Measurements from ENCODE around the gene IFNA2. TPM values are rescaled to one million over a fixed set of nuclear protein-coding genes. Genes with fewer than 3 reads are reported as not detected.
"Not testable (repeated sequence)": the region's sequence is repeated elsewhere in the genome, so short reads cannot be mapped to it uniquely, and the experiment has no call there.

The IFNA2 gene
- total RNA-seq (not detected), total RNA-seq (0 reads per million in 2 donors)

GRCh38 chr9:21385131-21385670 lies at the start of gene IFNA2:
TSS of gene IFNA2 (minus strand) at chr9:21385398. CDS start at chr9:21385329, 69 bp downstream.
- H3K9me3 ChIP-seq (ENCODE audit: control insufficient read depth, low read length, poor library complexity, severe bottlenecking): no peaks in the 10 kb centered on the region
- peaks cover 50% of the 10 kb centered on the region for H3K27me3 Mint-ChIP-seq
- H3K4me1 Mint-ChIP-seq: peaks cover 14% of the 10 kb centered on the region
- H3K27ac Mint-ChIP-seq: no peak within 1 kb of the TSS
- DNase-seq: no peak
- peaks cover 3% of the 10 kb centered on the region for H3K36me3 Mint-ChIP-seq (ENCODE audit: low read depth)
- no peak within 1 kb of the TSS for H3K4me3 Mint-ChIP-seq
- no peak for ATAC-seq

DNA sequence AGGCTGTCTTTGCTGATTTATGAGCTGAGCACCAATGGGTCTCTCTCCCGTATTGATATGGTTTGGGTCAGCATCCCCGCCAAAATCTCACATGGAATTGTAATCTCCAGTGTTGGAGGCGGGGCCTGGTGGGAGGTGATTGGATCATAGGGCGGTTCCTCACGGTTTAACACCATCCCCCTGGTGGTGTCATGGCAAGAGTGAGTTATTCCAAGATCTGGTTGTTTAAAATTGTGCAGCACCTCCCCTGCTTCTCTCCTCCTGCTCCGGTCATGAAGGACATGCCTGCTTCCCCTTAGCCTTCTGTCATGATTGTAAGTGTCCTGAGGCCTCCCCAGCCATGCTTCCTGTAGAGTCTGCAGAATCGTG lies 49.8 kb upstream of the IFNA2 start:
- not testable (repeated sequence) for H3K4me3 Mint-ChIP-seq; H3K4me1 Mint-ChIP-seq; H3K27ac Mint-ChIP-seq; ATAC-seq; H3K9me3 ChIP-seq (ENCODE audit: control insufficient read depth, low read length, poor library complexity, severe bottlenecking); H3K36me3 Mint-ChIP-seq (ENCODE audit: low read depth); DNase-seq
- peaks cover 38% of the 10 kb centered on the region for H3K27me3 Mint-ChIP-seq

GRCh38 chr9:21434202-21435014 lies 49.2 kb upstream of the IFNA2 start:
- DNase-seq (peak in 1 of 3 donors; percentile 24), ATAC-seq (no peak)
- Mint-ChIP-seq H3K27me3 (peaks cover 44% of the 10 kb centered on the region), H3K4me1 (no peaks in the 10 kb centered on the region), H3K36me3 (ENCODE audit: low read depth) (no peaks in the 10 kb centered on the region), H3K27ac (no peak overlapping the region), H3K4me3 (no peak overlapping the region)
- no peaks in the 10 kb centered on the region for H3K9me3 ChIP-seq (ENCODE audit: control insufficient read depth, low read length, poor library complexity, severe bottlenecking)

GRCh38 chr9:21432672-21433425 lies 47.7 kb upstream of the IFNA2 start:
- Mint-ChIP-seq H3K4me3 (no peak overlapping the region), H3K36me3 (ENCODE audit: low read depth) (no peaks in the 10 kb centered on the region), H3K27ac (no peak overlapping the region), H3K4me1 (no peaks in the 10 kb centered on the region), H3K27me3 (peaks cover 58% of the 10 kb centered on the region)
- DNase-seq (no peak), ATAC-seq (no peak)
- H3K9me3 ChIP-seq (ENCODE audit: control insufficient read depth, low read length, poor library complexity, severe bottlenecking): no peaks in the 10 kb centered on the region

DNA sequence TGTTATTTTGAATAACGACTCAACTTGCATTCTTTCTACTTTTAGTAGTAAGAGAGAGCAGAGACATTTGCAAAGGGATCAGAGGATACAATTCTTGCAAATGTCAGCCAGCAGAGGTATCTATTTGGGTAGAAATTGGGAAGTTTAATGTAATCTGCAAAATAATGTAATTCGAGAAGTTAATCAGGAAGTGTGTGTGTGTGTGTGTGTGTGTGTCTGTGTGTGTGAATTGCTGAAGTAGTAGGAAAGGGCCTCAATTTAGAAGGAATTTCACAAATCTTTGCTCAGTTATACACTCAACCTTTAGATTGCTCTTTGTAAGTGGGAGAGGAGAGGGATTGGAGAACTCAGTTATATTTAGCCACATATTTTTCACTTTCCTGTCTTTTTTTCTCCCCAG lies 44.0 kb upstream of the IFNA2 start:
- Mint-ChIP-seq H3K4me1 (no peaks in the 10 kb centered on the region), H3K36me3 (ENCODE audit: low read depth) (no peaks in the 10 kb centered on the region), H3K27me3 (peaks cover 76% of the 10 kb centered on the region), H3K4me3 (no peak overlapping the region), H3K27ac (peak overlapping the region; percentile 62)
- H3K9me3 ChIP-seq (ENCODE audit: control insufficient read depth, low read length, poor library complexity, severe bottlenecking): no peaks in the 10 kb centered on the region
- no peak for ATAC-seq
- no peak for DNase-seq

DNA sequence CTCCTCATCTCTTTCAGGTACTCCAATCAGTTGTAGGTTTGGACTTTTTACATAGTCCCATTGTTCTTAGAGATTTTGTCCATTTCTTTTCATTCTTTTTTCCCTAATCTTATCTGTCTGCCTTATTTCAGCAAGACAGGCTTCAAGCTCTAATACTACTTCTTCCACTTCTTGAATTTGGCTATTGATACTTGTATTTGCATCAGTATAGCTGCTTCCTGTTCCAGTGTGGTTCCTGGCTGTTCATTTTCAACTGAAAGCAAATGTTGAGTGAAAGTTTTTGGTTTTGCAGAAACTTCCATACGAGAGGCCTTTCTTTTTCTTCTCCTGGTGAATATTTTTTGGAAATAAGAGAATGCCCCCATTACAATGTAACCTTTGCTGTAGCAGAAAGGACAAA lies 43.0 kb upstream of the IFNA2 start:
- H3K9me3 ChIP-seq (ENCODE audit: control insufficient read depth, low read length, poor library complexity, severe bottlenecking): no peaks in the 10 kb centered on the region
- Mint-ChIP-seq H3K27ac (no peak overlapping the region), H3K36me3 (ENCODE audit: low read depth) (no peaks in the 10 kb centered on the region), H3K4me3 (no peak overlapping the region), H3K27me3 (peaks cover 75% of the 10 kb centered on the region), H3K4me1 (no peaks in the 10 kb centered on the region)
- ATAC-seq: no peak
- DNase-seq: no peak

DNA sequence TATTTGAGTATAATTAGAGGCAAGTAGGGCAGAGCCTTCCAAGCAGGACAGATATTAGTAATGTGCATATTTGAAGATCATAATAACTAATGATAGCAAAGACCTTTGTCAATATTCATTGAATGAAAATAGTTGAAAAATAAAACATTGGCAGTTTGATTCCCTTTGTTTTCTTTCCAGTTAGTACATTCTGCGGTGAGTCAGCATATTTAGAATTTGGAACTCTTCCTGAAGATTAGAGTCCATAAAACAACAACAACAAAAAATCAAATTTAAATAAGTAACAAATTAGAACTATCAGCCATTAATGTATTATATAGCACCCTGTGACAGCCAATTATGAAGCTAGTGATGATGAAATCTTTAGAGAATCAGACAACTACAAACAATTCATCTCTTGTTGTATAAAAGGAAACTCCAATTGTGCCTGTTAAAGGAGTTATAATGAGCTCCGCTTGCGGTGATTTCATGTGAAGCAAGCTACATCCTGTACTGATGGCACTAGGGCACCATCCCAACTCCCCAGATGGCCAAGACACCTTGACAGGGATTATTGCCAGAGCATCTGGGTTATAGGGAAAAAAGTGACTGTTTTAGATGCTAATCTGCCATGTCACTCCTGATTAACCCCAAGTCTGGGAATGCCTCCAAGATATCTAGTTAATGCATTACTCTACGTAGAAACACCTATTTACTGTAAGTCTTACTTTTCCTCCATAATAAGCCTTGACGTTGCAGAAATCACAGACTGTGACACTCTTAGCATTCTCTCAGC lies 30.5 kb upstream of the IFNA2 start:
- Mint-ChIP-seq H3K27me3 (peaks cover 50% of the 10 kb centered on the region), H3K4me3 (no peak overlapping the region), H3K36me3 (ENCODE audit: low read depth) (peaks cover 4% of the 10 kb centered on the region), H3K4me1 (peaks cover 9% of the 10 kb centered on the region), H3K27ac (no peak overlapping the region)
- ATAC-seq (no peak), DNase-seq (no peak)
- no peaks in the 10 kb centered on the region for H3K9me3 ChIP-seq (ENCODE audit: control insufficient read depth, low read length, poor library complexity, severe bottlenecking)

- no peak for ATAC-seq
Measured at GRCh38 chr9:21414220-21414940, 29.2 kb upstream of the IFNA2 start.

DNA sequence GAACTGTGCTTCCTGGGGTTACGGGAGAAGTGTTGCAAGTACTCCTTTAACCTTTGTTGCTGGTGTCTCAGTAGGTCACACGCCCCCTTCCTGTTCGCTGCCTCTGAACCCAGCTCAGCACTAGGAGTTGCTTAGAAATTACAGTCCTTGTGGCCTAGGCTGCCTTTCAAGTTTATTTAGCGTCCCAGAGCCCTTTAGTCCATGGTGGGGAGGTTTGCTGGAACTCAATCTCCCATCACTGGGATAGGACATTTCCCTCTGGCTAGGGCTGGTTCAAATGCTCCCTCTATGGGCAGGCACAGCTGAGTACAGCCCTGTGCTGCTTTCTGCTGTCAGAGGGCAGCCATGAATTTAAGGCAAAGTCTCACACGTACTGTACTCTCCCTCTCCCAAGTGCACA lies 28.4 kb upstream of the IFNA2 start:
- ATAC-seq (peak; percentile 60), DNase-seq (no peak)
- Mint-ChIP-seq H3K27ac (peak overlapping the region; percentile 14), H3K36me3 (ENCODE audit: low read depth) (peaks cover 7% of the 10 kb centered on the region), H3K27me3 (peaks cover 63% of the 10 kb centered on the region), H3K4me1 (peaks cover 9% of the 10 kb centered on the region), H3K4me3 (no peak overlapping the region)
- H3K9me3 ChIP-seq (ENCODE audit: control insufficient read depth, low read length, poor library complexity, severe bottlenecking): no peaks in the 10 kb centered on the region

More at GRCh38 chr9:21414220-21414940, 29.2 kb upstream of the IFNA2 start:
- Mint-ChIP-seq H3K27me3 (peaks cover 58% of the 10 kb centered on the region), H3K4me1 (peaks cover 9% of the 10 kb centered on the region), H3K36me3 (ENCODE audit: low read depth) (peaks cover 7% of the 10 kb centered on the region), H3K27ac (peak overlapping the region; percentile 14), H3K4me3 (no peak overlapping the region)
- no peaks in the 10 kb centered on the region for H3K9me3 ChIP-seq (ENCODE audit: control insufficient read depth, low read length, poor library complexity, severe bottlenecking)
- no peak for DNase-seq

- peaks cover 9% of the 10 kb centered on the region for H3K4me1 Mint-ChIP-seq
- H3K27me3 Mint-ChIP-seq: peaks cover 63% of the 10 kb centered on the region
- DNase-seq (no peak), ATAC-seq (no peak)
- no peak overlapping the region for H3K27ac Mint-ChIP-seq
- H3K9me3 ChIP-seq (ENCODE audit: control insufficient read depth, low read length, poor library complexity, severe bottlenecking): no peaks in the 10 kb centered on the region
- H3K4me3 Mint-ChIP-seq: no peak overlapping the region
- peaks cover 7% of the 10 kb centered on the region for H3K36me3 Mint-ChIP-seq (ENCODE audit: low read depth)
Measured at GRCh38 chr9:21413151-21413550, 28.0 kb upstream of the IFNA2 start.

DNA sequence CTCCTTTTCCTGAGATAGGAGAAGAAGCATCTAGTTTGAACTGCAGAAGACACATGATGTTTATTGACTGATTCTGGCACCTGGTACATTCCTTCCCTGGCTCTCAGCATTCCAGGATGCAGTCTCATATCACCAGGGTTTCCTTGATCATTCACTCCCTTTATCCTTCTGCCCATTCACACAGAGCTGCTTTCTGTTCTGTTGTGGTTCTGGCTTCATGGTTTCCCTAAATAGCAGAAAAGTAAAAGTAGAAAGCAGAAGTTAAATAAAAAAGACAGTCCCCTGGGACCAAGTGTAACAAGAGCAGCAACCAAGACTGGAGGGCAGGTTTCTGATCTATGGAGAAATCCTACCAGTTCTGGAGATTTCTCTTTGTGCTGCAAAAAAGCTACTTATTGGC lies 26.9 kb upstream of the IFNA2 start:
- Mint-ChIP-seq H3K27ac (no peak overlapping the region), H3K4me3 (no peak overlapping the region), H3K4me1 (peaks cover 6% of the 10 kb centered on the region), H3K27me3 (peaks cover 57% of the 10 kb centered on the region), H3K36me3 (ENCODE audit: low read depth) (peaks cover 7% of the 10 kb centered on the region)
- DNase-seq (no peak), ATAC-seq (no peak)
- H3K9me3 ChIP-seq (ENCODE audit: control insufficient read depth, low read length, poor library complexity, severe bottlenecking): no peaks in the 10 kb centered on the region

GRCh38 chr9:21408817-21409216 lies 23.6 kb upstream of the IFNA2 start, which contains the start of gene IFNA8:
TSS of gene IFNA8 (plus strand) at chr9:21409117. CDS start at chr9:21409177, 60 bp downstream.
- Mint-ChIP-seq H3K27me3 (peaks cover 42% of the 10 kb centered on the region), H3K27ac (no peak within 1 kb of the TSS), H3K36me3 (ENCODE audit: low read depth) (peaks cover 2% of the 10 kb centered on the region), H3K4me3 (no peak within 1 kb of the TSS), H3K4me1 (peaks cover 2% of the 10 kb centered on the region)
- DNase-seq (no peak), ATAC-seq (no peak)
- H3K9me3 ChIP-seq (ENCODE audit: control insufficient read depth, low read length, poor library complexity, severe bottlenecking): no peaks in the 10 kb centered on the region

Measured in T-helper 17 cell (primary cell).